ENCODE data around the gene OSBPL9. TPM values are rescaled to one million over a fixed set of nuclear protein-coding genes. Genes with fewer than 3 reads are reported as not detected.

Gene OSBPL9
- total RNA-seq, 1 donor from 2014 or later = 91.2 TPM

DNA sequence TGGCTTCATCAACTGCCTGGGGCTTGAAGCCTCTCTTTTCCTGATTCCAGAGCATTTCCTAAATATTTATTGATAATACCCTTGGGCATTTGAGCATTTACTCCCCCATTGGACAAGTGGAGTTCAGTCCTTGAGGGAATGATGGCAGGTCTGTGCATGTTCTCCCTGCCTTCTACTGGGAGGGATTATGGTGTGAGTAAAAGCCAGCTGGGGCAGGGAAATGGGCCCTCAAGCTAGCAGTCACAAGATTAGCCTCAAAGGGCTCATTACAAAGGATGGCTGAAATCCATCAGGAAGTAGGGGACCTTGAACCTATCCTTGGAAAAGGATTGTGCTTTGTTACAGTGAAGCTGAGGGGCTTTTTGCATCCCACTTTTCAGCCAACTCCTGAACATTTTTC lies 24.2 kb upstream of the OSBPL9 start:
- H3K27me3 Mint-ChIP-seq (ENCODE audit: unreplicated experiment) = peaks cover 1% of the 10 kb centered on the region
- DNase-seq (ENCODE audit: low spot score) = no peak
- H3K9me3 Mint-ChIP-seq (ENCODE audit: unreplicated experiment) = no peaks in the 10 kb centered on the region
- peaks cover 7% of the 10 kb centered on the region for H3K4me1 Mint-ChIP-seq (ENCODE audit: unreplicated experiment)
- no peak overlapping the region for H3K27ac Mint-ChIP-seq (ENCODE audit: unreplicated experiment)
- H3K4me3 Mint-ChIP-seq (ENCODE audit: unreplicated experiment) = no peak overlapping the region
- TF ChIP-seq CTCF (IDR thresholded peaks at IDR 0.05; ENCODE audit: unreplicated experiment) = no peak
- no peaks in the 10 kb centered on the region for H3K36me3 Mint-ChIP-seq (ENCODE audit: low read depth, unreplicated experiment)

DNA sequence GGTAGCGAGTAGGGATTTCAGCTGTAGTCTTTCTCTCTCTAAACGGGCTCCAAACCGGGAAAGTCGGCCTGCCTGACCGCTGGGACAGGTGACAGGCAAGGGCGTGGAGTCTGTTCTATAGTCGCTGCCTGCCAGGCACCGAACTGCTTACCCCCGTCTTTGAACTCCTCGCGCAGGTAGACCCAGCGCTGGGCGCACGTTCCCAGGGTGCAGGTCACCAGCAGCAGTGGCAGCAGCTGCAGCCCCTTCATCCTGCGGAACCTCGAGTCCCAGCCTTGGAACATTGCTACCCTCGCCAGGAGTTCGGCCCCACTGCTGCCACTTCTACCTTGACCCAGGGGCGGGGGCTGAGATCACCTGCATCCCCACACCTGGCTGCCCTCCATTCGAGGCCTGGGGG lies 22.2 kb upstream of the OSBPL9 start:
- Mint-ChIP-seq H3K27ac (ENCODE audit: unreplicated experiment) (no peak overlapping the region), H3K4me1 (ENCODE audit: unreplicated experiment) (peaks cover 6% of the 10 kb centered on the region), H3K27me3 (ENCODE audit: unreplicated experiment) (peaks cover 1% of the 10 kb centered on the region), H3K4me3 (ENCODE audit: unreplicated experiment) (no peak overlapping the region), H3K9me3 (ENCODE audit: unreplicated experiment) (no peaks in the 10 kb centered on the region), H3K36me3 (ENCODE audit: low read depth, unreplicated experiment) (no peaks in the 10 kb centered on the region)
- no peak for TF ChIP-seq CTCF (IDR thresholded peaks at IDR 0.05; ENCODE audit: unreplicated experiment)
- no peak for DNase-seq (ENCODE audit: low spot score)

DNA sequence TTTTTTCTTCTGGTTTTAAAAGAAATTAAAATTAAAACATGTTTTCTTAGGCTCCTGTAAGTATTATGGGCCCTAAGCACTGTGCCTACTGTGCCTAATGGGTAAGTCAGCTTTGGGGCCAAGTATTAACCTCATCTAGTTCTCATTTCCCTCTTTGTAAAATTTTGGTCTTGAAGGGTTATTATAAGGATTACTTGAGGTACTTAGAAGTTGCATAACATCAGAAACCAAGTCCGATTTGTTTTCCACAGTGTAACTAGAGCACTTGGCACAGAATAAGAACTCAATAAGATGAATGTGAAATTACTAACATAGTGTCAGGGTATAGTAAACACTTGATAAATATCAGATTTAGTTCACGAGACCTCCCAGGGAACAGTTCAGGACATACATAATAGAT lies 16.4 kb upstream of the OSBPL9 start:
- Mint-ChIP-seq H3K36me3 (ENCODE audit: low read depth, unreplicated experiment) (no peaks in the 10 kb centered on the region), H3K27ac (ENCODE audit: unreplicated experiment) (no peak overlapping the region), H3K4me3 (ENCODE audit: unreplicated experiment) (no peak overlapping the region), H3K27me3 (ENCODE audit: unreplicated experiment) (no peaks in the 10 kb centered on the region), H3K4me1 (ENCODE audit: unreplicated experiment) (peaks cover 4% of the 10 kb centered on the region), H3K9me3 (ENCODE audit: unreplicated experiment) (no peaks in the 10 kb centered on the region)
- TF ChIP-seq CTCF (IDR thresholded peaks at IDR 0.05; ENCODE audit: unreplicated experiment) = no peak
- DNase-seq (ENCODE audit: low spot score) = no peak

DNA sequence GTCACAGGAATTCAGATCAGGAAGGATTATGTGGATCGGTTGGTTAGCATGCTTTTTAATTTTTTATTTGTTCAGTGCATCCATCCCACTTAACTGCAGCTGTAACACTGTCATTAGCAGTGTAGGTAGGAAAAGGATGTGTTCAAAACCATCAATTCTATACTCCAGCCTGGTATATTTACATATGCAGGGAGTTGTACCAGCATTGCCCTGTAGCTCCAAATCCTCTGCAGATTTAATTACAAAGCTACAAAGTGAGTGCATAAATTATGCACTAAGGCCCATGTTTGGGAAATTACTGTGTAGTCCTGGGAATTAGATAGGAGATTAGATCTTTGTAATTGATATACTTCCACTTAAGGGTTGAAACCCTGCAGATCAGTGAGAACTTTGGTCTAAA lies 15.9 kb upstream of the OSBPL9 start:
- Mint-ChIP-seq H3K27ac (ENCODE audit: unreplicated experiment) (no peak overlapping the region), H3K9me3 (ENCODE audit: unreplicated experiment) (no peaks in the 10 kb centered on the region), H3K27me3 (ENCODE audit: unreplicated experiment) (no peaks in the 10 kb centered on the region), H3K4me3 (ENCODE audit: unreplicated experiment) (no peak overlapping the region), H3K4me1 (ENCODE audit: unreplicated experiment) (peaks cover 4% of the 10 kb centered on the region), H3K36me3 (ENCODE audit: low read depth, unreplicated experiment) (no peaks in the 10 kb centered on the region)
- DNase-seq (ENCODE audit: low spot score) = no peak
- TF ChIP-seq CTCF (IDR thresholded peaks at IDR 0.05; ENCODE audit: unreplicated experiment) = no peak

- TF ChIP-seq CTCF (IDR thresholded peaks at IDR 0.05; ENCODE audit: unreplicated experiment) = no peak
- DNase-seq (ENCODE audit: low spot score) = no peak
- no peaks in the 10 kb centered on the region for H3K36me3 Mint-ChIP-seq (ENCODE audit: low read depth, unreplicated experiment)
- H3K4me3 Mint-ChIP-seq (ENCODE audit: unreplicated experiment) = no peak overlapping the region
- no peak overlapping the region for H3K27ac Mint-ChIP-seq (ENCODE audit: unreplicated experiment)
- peaks cover 6% of the 10 kb centered on the region for H3K4me1 Mint-ChIP-seq (ENCODE audit: unreplicated experiment)
- H3K27me3 Mint-ChIP-seq (ENCODE audit: unreplicated experiment) = no peaks in the 10 kb centered on the region
- H3K9me3 Mint-ChIP-seq (ENCODE audit: unreplicated experiment) = no peaks in the 10 kb centered on the region
These were observed 10.8 kb upstream of the OSBPL9 start for GRCh38 chr1:51605961-51606723.
